Activated CD4-positive, alpha-beta T cell treated with anti-CD3 and anti-CD28 coated beads for 36 hours (primary cell): ENCODE measurements around the gene KLK6. TPM values are rescaled to one million over a fixed set of nuclear protein-coding genes. Genes with fewer than 3 reads are reported as not detected.
"Not testable (repeated sequence)": the region's sequence is repeated elsewhere in the genome, so short reads cannot be mapped to it uniquely, and the experiment has no call there.

Experiments
- ATAC-seq: fragments of 200-7000 bp; cut with Tn5 transposase; one replicate; pipeline ENCODE4 v1.10.0; 2021; ENCODE audit warnings: mild to moderate bottlenecking, moderate library complexity
- CTCF ChIA-PET: fragments of 350-600 bp; sonication (Branson Sonifier 250); formaldehyde crosslinking; loops from one replicate; lab custom pipeline; 2021; ENCODE audit warnings: antibody characterized with exemption; lab: Charles Lee
- POLR2A ChIA-PET: fragments of 350-600 bp; sonication (Branson Sonifier 250); formaldehyde crosslinking; loops from one replicate; lab custom pipeline; 2021; ENCODE audit warnings: antibody characterized with exemption, inconsistent platforms; lab: Charles Lee
- DNase-seq: peaks from one replicate; pipeline ENCODE4 v3.0.0-alpha.2; 2020
- H3K27ac Mint-ChIP-seq: one replicate; pipeline ENCODE4 v1.8.0; 2021; ENCODE audit warnings: mixed read lengths
- H3K27me3 Mint-ChIP-seq: one replicate; pipeline ENCODE4 v1.8.0; 2021; ENCODE audit warnings: mixed read lengths
- H3K36me3 Mint-ChIP-seq: one replicate; pipeline ENCODE4 v1.8.0; 2021; ENCODE audit warnings: low read depth, mixed read lengths
- H3K4me1 Mint-ChIP-seq: one replicate; pipeline ENCODE4 v1.8.0; 2021; ENCODE audit warnings: mixed read lengths
- H3K4me3 Mint-ChIP-seq: one replicate; pipeline ENCODE4 v1.8.0; 2021; ENCODE audit warnings: mild to moderate bottlenecking, moderate library complexity, mixed read lengths
- H3K9me3 Mint-ChIP-seq: one replicate; pipeline ENCODE4 v1.8.0; 2021; ENCODE audit warnings: low read depth, mixed read lengths
- intact Hi-C, 2 experiments: fragments of 100-400 bp; cut with DNase I in 1 of 2; cut with micrococcal nuclease in 1 of 2; formaldehyde crosslinking; loops; one replicate each; pipeline versions ENCODE4 v1.14.2 to v1.15.1; 2022 to 2024; cut with DNase I, micrococcal nuclease
- total RNA-seq, 2 experiments: library from RNA; stranded (reverse); gene quantifications; one replicate each; pipeline ENCODE4 v1.2.3, GENCODE V29; 2021

KLK6 gene
- total RNA-seq, 2 experiments from 2014 or later, result not detected

DNA sequence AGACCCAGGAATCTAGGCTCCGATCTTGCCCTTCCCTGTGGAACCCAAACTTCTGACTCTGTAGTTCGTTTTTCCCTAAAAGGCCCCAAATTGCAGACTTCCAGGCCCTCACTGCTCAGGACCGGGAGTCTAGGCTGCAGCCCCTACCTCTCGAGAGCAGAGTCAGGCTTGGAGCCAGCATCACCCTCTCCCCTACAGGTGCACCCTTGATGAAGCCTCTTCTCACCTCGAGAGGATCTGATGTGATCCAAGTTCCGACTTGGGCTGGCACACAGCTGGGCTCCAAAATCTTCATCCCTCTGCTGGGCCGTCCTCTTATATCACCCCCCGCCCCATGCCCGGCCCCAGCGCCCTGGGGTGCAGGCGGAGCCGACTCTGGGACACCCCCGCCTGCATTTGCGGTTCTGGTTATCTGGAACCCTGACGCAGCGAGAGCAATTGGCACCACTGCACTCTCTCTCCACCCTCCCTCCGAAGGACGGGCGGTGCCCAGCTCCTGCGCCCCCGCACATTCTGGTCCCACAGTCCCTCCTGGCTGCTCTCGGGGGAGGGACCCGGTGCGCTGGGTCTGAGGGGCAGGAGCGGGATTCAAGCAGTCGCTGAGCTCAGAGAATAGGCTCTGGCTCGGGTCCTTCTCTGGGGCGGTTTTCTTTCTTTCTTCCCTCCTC, 14.4 kb upstream of the KLK6 start, which contains the start of gene KLK7:
Gene KLK7, minus strand, starts transcription at position 293 of the 668 bp plus-strand sequence. CDS start 1,518 bp downstream, outside the sequence.
- intact Hi-C loops, result no loop called here
- ATAC-seq (no peak), DNase-seq (no peak)
- no peak within 1 kb of the TSS for H3K4me3 Mint-ChIP-seq
- H3K9me3 Mint-ChIP-seq, result no peaks in the 10 kb centered on the region
- no peak within 1 kb of the TSS for H3K27ac Mint-ChIP-seq
- H3K4me1 Mint-ChIP-seq, result no peaks in the 10 kb centered on the region
- peaks cover 33% of the 10 kb centered on the region for H3K27me3 Mint-ChIP-seq
- H3K36me3 Mint-ChIP-seq, result no peaks in the 10 kb centered on the region
- POLR2A ChIA-PET, result interaction anchor here (0.6 kb wide), 1 partner anchor 9 kb away, joined by 3 read pairs; no protein-coding TSS in a partner anchor
- CTCF ChIA-PET, result no interaction called here

DNA sequence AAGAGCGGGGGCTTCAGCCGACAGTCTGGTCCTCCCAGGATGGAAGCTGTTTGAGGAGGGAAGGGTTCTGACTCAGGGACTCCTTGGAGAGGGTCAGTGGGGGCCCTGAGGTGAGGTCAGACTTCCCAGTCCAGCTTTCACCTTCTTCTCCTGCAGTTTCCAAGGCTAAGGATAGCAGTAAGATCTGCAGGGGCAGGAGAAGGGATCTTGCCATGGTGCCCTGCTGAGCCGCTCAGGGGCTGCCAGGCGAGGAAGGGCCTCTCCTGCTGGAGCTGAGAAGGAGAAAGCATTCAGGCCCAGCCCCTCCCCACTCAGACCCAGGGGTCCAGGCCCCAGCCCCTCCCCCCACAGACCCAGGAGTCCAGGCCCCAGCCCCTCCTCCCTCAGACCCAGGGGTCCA, 12.8 kb upstream of the KLK6 start:
- ATAC-seq, result no peak
- H3K4me1 Mint-ChIP-seq, result no peaks in the 10 kb centered on the region

DNA sequence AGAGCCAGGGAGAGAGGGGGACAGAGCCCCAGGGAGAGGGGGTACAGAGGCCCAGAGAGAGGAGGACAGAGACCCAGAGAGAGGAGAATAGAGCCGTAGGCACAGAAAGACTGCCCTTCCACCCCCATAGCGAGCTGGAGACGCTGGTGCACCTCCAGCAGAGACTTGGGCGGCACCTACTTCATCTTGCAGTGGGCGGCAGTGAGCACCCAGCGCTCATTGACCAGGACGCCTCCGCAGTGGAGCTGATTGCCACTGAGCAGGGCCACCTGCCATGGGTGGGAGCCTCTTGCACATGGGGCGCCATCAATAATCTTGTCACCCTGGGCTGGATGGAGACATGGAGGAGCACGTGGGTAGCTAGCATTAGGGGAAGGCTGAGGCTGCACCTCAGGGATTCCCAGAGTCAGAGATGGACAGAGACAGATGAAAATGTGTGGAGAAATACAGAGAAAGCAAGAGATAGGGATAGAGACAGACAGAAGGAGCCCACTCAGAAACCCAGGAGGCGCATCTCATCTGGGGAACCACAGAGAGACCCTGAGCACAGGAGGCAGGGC, 12.3 kb upstream of the KLK6 start:
- POLR2A ChIA-PET, result no interaction called here
- ATAC-seq, result no peak
- no peaks in the 10 kb centered on the region for H3K4me1 Mint-ChIP-seq
- no peak for DNase-seq
- H3K9me3 Mint-ChIP-seq, result no peaks in the 10 kb centered on the region
- CTCF ChIA-PET, result interaction anchor here (0.6 kb wide), 1 partner anchor 70 kb away, joined by 3 read pairs; no protein-coding TSS in a partner anchor
- H3K27me3 Mint-ChIP-seq, result peaks cover 41% of the 10 kb centered on the region
- H3K4me3 Mint-ChIP-seq, result no peak overlapping the region
- intact Hi-C loops, result no loop called here
- H3K36me3 Mint-ChIP-seq, result no peaks in the 10 kb centered on the region
- H3K27ac Mint-ChIP-seq, result no peak overlapping the region

More for the DNA sequence above, 12.8 kb upstream of the KLK6 start:
- Mint-ChIP-seq H3K27ac (no peak overlapping the region), H3K9me3 (no peaks in the 10 kb centered on the region), H3K36me3 (no peaks in the 10 kb centered on the region), H3K4me3 (no peak overlapping the region), H3K27me3 (peaks cover 38% of the 10 kb centered on the region)
- POLR2A ChIA-PET, result no interaction called here
- DNase-seq, result no peak
- intact Hi-C loops, result no loop called here
- CTCF ChIA-PET, result no interaction called here

DNA sequence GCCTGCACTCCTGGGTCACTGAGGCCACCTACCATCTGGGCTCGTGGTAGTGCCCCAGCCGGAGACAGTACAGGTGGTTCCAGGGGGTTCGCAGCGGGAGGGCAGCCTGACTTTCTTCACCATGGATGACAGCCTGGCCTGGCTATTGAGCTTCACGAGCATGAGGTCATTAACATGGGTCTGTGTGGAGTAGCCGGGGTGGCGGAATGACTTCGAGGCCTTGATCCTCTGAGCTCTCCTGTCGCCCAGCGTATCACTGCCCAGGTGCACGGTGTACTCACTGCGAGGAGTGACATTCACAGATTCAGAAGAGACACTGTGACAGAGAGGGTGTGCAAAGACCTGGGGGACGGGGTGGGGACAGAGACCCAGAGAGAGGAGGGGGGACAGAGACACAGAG, 10.8 kb upstream of the KLK6 start:
- CTCF ChIA-PET, result no interaction called here
- DNase-seq, result no peak
- no peak for ATAC-seq
- H3K4me3 Mint-ChIP-seq, result no peak overlapping the region
- H3K27me3 Mint-ChIP-seq, result peaks cover 46% of the 10 kb centered on the region
- POLR2A ChIA-PET, result no interaction called here
- intact Hi-C loops, result no loop called here
- H3K27ac Mint-ChIP-seq, result no peak overlapping the region
- no peaks in the 10 kb centered on the region for H3K4me1 Mint-ChIP-seq
- H3K9me3 Mint-ChIP-seq, result no peaks in the 10 kb centered on the region
- no peaks in the 10 kb centered on the region for H3K36me3 Mint-ChIP-seq

DNA sequence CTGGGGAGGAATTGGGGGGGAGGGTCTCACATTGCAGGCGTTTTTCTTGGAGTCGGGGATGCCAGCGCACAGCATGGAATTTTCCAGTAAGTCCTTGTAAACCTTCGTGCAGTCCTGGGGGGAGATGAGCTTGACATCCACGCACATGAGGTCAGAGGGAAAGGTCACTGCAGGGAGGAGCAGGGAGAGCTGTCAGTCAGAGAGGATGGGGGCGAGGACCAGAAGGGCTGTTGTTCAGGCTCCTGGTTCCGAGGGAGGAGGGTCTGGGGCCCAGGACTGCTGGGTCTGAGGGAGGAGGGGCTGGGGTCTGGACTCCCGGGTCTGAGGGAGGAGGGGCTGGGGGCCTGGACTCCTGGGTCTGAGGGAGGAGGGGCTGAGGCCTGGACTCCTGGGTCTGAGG, 10.4 kb upstream of the KLK6 start:
- DNase-seq (no peak), ATAC-seq (no peak)
- Mint-ChIP-seq H3K36me3 (no peaks in the 10 kb centered on the region), H3K27me3 (peaks cover 42% of the 10 kb centered on the region), H3K4me1 (no peaks in the 10 kb centered on the region), H3K9me3 (no peaks in the 10 kb centered on the region), H3K4me3 (no peak overlapping the region), H3K27ac (no peak overlapping the region)
- ChIA-PET CTCF (no interaction called here), POLR2A (no interaction called here)
- intact Hi-C loops, result no loop called here

DNA sequence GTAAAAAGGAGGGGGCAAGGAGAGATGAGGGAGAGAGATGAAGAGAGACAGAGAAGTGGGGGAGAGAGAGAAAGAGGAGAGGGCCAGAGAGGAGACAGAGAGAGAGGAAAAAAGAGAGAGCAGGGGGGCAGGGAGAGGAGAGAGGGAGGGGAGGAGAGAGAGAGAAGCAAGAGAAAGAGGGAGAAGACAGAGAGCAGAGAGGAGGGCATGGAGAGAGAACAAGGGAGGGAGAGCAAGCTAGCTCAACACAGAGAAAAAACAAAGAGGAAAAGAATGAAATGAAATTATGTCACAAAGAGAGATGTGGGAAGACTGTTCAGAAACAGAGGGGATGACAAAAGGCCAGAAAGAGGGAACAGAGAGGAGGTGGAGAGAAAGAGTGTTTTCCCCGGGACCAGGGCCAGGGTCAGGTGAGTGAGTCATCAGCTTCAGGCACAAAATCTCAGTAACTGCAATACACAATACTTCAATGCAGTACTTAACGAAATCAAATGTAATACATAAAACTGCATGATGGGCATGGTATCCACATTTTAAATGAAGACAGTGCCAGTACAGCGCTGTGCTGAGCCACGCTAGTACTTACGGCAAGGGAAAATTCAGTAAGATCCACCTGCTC, 9.5 kb upstream of the KLK6 start:
- Mint-ChIP-seq H3K27me3 (peaks cover 43% of the 10 kb centered on the region), H3K4me1 (no peaks in the 10 kb centered on the region), H3K27ac (no peak overlapping the region), H3K36me3 (no peaks in the 10 kb centered on the region), H3K9me3 (no peaks in the 10 kb centered on the region), H3K4me3 (no peak overlapping the region)
- CTCF ChIA-PET, result no interaction called here
- DNase-seq (no peak), ATAC-seq (no peak)
- intact Hi-C loops, result no loop called here
- POLR2A ChIA-PET, result no interaction called here

DNA sequence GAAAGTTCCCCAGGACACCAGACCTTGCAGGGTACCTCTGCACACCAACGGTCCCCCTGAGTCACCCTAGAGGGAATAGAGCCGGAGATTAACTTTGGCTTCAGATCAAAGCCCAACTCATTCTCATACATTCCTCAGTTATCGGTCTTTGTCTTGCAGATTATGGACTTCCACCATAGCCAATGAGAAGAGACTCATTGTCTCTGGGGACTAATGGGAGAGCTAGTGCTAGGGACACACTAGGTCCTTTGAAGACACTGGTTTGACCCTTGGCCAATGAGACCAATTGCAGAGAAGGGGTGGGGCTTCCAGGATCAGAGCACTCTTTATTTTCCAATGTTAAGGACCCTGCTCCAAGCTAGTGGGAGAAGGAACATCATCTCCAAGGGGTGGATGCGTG, 8.2 kb upstream of the KLK6 start:
- POLR2A ChIA-PET, result no interaction called here
- Mint-ChIP-seq H3K9me3 (no peaks in the 10 kb centered on the region), H3K36me3 (no peaks in the 10 kb centered on the region), H3K4me1 (no peaks in the 10 kb centered on the region), H3K27ac (no peak overlapping the region), H3K4me3 (no peak overlapping the region), H3K27me3 (peaks cover 50% of the 10 kb centered on the region)
- CTCF ChIA-PET, result no interaction called here
- intact Hi-C loops, result no loop called here
- ATAC-seq (no peak), DNase-seq (no peak)

DNA sequence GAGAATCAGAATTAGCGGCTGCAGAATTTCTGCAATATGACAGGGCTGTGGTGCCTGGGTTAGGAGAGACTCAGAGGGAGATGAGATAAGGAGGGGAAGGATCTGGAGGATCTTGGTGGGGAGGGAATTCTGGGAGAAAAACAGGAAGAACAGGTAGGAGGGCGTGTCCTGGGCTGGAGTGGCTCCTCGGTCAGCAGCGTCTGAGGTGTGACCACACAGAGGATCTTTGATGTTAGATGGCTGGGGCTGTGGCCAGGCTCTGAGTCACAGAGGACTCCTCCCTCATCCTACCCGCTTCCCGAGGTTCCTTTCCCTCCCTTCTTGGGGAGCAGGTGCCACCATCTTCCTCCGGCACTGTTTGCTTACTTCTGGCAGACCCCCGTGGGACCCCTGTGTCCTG, 6.4 kb upstream of the KLK6 start:
- CTCF ChIA-PET, result no interaction called here
- ATAC-seq, result no peak
- no peak for DNase-seq
- Mint-ChIP-seq H3K27ac (no peak overlapping the region), H3K36me3 (no peaks in the 10 kb centered on the region), H3K4me1 (no peaks in the 10 kb centered on the region), H3K4me3 (no peak overlapping the region), H3K27me3 (peaks cover 50% of the 10 kb centered on the region), H3K9me3 (no peaks in the 10 kb centered on the region)
- intact Hi-C loops, result no loop called here
- POLR2A ChIA-PET, result no interaction called here

DNA sequence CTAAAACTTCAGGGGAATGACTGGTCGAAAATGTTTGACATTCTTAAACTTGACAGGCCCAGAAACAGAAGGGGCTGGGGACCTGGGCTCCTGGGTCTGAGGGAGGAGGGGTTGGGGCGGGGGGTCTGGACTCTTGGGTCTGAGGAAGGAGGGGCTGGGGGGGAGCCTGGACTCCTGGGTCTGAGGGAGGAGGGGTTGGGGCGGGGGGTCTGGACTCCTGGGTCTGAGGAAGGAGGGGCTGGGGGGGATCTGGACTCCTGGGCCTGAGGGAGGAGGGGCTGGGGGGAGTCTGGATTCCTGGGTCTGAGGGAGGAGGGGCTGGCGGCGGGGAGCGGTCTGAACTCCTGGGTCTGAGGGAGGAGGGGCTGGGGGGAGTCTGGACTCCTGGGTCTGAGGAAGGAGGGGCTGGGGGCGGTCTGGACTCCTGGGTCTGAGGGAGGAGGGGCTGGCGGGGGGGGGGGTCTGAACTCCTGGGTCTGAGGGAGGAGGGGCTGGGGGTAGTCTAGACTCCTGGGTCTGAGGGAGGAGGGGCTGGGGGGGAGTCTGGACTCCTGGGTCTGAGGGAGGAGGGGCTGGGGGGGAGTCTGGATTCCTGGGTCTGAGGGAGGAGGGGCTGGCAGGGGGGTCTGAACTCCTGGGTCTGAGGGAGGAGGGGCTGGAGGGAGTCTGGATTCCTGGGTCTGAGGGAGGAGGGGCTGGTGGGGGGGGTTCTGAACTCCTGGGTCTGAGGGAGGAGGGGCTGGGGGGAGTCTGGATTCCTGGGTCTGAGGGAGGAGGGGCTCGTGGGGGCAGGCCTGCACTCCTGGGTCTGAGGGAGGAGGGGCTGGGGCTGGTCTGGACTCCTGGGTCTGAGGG, 5.5 kb upstream of the KLK6 start:
- ATAC-seq (no peak), DNase-seq (no peak)
- Mint-ChIP-seq H3K27me3 (peaks cover 52% of the 10 kb centered on the region), H3K27ac (no peak overlapping the region), H3K36me3 (no peaks in the 10 kb centered on the region), H3K9me3 (no peaks in the 10 kb centered on the region), H3K4me1 (no peaks in the 10 kb centered on the region), H3K4me3 (no peak overlapping the region)
- CTCF ChIA-PET, result interaction anchor here (0.6 kb wide), 1 partner anchor 278 kb away, joined by 3 read pairs; no protein-coding TSS in a partner anchor
- POLR2A ChIA-PET, result interaction anchor here (0.5 kb wide), 1 partner anchor 9 kb away, joined by 3 read pairs; the partner anchor contains the start of gene KLK7
- intact Hi-C loops, result no loop called here

DNA sequence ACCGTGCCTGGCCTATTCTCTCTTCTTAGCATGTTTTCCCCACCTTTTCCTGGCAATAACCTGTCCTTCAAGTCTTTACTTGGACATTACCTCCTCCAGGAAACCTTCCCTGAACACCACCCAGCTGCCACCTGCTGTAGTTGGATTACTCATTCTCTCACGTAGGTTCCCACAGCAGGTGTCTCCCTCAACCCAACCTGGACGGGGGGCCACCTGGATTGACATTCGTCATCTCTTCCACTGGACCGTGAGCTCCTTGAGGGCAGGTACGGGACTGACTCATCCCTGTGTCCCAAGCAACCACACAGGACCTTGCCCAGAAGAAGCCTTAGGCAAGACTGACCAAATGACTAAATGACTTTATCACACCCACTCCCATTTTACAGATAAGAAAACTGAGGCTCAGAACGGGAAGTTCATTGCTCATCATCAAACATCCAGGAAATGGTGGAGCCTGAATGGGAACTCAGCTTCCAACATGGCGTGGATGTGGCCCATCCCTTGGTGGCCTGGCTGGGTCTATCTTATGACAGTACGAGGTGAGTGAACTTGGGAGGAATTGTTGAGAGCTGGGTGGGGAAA, 3.5 kb upstream of the KLK6 start:
- H3K4me1 Mint-ChIP-seq, result no peaks in the 10 kb centered on the region
- no peak overlapping the region for H3K27ac Mint-ChIP-seq
- H3K27me3 Mint-ChIP-seq, result peaks cover 50% of the 10 kb centered on the region
- H3K9me3 Mint-ChIP-seq, result no peaks in the 10 kb centered on the region
- no peak overlapping the region for H3K4me3 Mint-ChIP-seq
- ATAC-seq (no peak), DNase-seq (no peak)
- no peaks in the 10 kb centered on the region for H3K36me3 Mint-ChIP-seq
- POLR2A ChIA-PET, result no interaction called here
- CTCF ChIA-PET, result no interaction called here
- intact Hi-C loops, result no loop called here

DNA sequence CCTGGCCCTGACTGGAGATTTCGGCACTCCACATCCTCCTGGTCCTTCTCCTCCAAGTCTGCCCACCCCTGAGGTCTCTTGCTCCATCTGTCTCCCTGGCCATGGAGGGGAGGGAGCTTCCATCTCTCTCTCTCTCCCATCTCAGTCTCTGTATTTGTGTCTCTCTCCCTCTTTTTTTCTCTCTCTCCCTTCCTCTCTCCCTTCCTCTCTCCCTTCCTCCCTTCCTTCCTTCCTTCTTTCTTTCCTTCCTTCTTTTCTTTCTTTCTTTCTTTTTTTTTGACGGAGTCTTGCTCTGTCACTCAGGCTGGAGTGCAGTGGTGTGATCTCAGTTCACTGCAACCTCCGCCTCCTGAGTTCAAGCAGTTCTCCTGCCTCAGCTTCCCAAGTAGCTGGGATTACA, 419 bp upstream of the KLK6 start:
- ATAC-seq, H3K4me3 Mint-ChIP-seq, intact Hi-C loops, CTCF ChIA-PET, H3K27ac Mint-ChIP-seq, DNase-seq, H3K4me1 Mint-ChIP-seq, H3K9me3 Mint-ChIP-seq, H3K36me3 Mint-ChIP-seq, POLR2A ChIA-PET: not testable (repeated sequence)
- H3K27me3 Mint-ChIP-seq, result peaks cover 37% of the 10 kb centered on the region
